NCI-H1436 treated with DMSO at 0.1 percent for 48 hours (cell line): ENCODE measurements around the gene RPP40.
"Not testable (repeated sequence)": the region's sequence is repeated elsewhere in the genome, so short reads cannot be mapped to it uniquely, and the experiment has no call there.

Source experiments
- DNase-seq: peaks from one replicate; lab custom pipeline; 2025; lab: John Stamatoyannopoulos, UW

The RPP40 gene, protein sequence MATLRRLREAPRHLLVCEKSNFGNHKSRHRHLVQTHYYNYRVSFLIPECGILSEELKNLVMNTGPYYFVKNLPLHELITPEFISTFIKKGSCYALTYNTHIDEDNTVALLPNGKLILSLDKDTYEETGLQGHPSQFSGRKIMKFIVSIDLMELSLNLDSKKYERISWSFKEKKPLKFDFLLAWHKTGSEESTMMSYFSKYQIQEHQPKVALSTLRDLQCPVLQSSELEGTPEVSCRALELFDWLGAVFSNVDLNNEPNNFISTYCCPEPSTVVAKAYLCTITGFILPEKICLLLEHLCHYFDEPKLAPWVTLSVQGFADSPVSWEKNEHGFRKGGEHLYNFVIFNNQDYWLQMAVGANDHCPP

GRCh38 chr6:5003604-5004372, at the start of gene RPP40:
Gene RPP40 (minus strand): TSS chr6:5004037. CDS start chr6:5004002, 35 bp downstream.
- DNase-seq, result peak; percentile 76

- DNase-seq, result no peak
Observed at GRCh38 chr6:5053038-5053437, 49.2 kb upstream of the RPP40 start.

- DNase-seq, result no peak
Observed at GRCh38 chr6:5051394-5051793, 47.6 kb upstream of the RPP40 start.

- no peak for DNase-seq
Observed at GRCh38 chr6:5050009-5050408, 46.2 kb upstream of the RPP40 start.

- DNase-seq, result no peak
Observed at GRCh38 chr6:5046430-5046829, 42.6 kb upstream of the RPP40 start.

DNA sequence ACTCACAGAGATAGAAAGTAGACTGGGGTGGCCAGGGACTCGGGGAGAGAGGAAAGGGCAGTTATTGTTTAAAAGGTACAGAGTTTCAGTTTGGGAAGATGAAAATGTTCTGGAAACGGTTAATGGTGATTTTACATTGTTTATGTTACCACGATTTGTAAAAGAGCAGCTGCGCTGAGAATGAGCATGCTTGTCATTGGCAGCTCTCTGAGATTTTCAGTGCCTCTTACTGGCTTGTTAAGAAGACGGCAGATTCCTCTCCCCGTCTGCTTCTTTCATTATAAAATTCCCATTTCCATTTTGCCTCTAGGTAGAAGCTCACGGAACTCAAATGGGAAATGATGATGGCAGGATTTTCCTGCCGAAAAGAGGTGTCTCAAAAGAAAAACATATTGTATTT, 41.6 kb upstream of the RPP40 start:
- no peak for DNase-seq

GRCh38 chr6:5044866-5045265, 41.0 kb upstream of the RPP40 start:
- no peak for DNase-seq

DNA sequence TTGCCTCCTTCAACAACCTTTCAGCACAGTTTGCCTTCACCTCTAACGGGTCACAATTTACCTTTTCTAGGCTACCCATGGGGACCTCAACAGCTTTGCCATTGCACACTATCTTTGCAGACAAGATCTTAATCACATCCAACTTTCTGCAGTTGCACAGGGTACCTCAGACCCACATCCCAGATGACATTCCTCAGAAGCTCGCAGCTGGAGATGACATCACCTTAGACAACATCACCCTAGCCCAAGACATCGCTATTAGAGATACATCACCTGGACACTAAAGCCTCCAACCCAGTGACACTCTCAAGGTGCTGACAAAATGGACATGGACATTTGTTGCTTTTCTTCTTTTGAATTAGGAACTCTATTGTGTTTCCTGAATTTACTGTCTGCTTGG, 38.6 kb upstream of the RPP40 start:
- no peak for DNase-seq

DNA sequence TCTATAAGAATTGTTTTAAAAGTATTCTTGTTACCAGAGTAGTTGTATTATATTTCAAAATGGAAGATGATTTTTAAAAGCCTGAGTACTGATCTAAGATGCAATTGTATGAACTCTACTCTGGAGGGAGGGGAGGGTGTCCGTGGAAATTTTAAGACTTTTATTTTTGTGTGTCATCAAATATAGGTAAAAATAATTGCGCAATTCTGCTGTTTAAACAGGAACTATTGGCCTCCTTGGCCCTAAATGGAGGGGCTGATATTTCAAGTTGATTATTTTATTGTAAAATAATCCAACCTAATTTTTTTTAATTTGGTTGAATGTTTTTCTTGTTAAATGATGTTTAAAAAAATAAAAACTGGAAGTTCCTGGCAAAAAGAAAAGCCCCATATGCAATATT, 38.1 kb upstream of the RPP40 start:
- no peak for DNase-seq

DNA sequence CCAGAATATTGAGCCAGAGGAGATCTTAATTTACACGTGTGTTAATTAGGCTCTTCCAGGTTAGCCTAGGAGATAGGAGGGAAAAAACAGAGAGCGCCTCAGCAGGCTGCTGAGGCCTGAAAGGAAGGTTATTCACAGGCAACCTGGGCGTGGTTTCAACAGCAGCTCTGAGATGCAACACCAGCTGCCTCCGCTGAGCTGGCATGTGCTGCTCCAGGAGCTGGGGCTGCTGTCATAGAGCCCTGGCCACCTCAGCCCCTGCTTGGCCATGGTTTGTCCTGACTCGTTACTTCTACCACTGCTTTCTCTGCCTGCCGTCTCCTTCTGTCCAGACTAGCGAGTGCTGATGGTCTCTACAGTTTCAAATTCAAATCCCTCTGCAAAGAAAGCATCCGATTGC, 32.4 kb upstream of the RPP40 start:
- peak; percentile 18 for DNase-seq

- DNase-seq, result no peak
Observed at GRCh38 chr6:5034736-5035135, 30.9 kb upstream of the RPP40 start.

- DNase-seq, result no peak
Observed at GRCh38 chr6:5034328-5034727, 30.5 kb upstream of the RPP40 start.

GRCh38 chr6:5033214-5033904, 29.5 kb upstream of the RPP40 start:
- not testable (repeated sequence) for DNase-seq

DNA sequence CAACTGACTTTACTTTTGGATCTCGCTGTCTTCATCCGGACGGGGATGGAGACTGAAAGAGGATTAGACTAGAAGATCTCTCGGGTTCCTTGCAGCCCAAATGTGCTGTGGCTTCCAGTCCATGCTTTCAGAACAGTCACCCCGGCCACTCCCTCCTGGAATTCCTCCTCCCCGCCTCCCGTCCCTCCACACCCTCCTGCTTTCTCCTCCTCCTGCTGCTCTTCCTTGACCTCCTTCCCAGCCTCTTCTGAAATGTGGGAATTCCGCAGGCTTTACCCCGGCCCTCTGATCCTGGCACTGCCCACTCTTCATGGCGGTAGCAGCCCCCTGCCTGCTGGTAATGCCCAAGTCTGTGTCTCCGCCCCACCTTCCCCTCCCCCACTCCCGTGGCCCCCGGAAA, 28.9 kb upstream of the RPP40 start:
- DNase-seq, result not testable (repeated sequence)

DNA sequence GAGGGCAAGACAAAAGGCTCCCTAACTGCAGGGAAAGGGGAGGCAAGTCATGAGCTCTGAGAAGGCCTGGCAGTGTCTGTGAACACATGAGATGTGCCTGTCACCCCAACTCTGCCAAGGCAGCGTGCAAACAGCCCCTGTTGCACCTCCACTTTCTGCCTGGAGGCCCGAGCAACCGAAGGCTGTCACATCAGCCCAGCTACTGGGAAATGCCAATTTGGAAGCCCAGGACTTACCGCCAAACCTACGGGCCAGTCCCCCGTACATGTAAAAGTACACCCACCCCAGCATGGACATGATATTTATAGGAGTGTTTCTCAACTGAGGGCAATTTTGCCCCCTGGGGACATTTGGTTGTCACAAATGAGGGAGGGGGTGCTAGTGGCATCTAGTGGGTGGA, 27.3 kb upstream of the RPP40 start:
- DNase-seq, result no peak

DNA sequence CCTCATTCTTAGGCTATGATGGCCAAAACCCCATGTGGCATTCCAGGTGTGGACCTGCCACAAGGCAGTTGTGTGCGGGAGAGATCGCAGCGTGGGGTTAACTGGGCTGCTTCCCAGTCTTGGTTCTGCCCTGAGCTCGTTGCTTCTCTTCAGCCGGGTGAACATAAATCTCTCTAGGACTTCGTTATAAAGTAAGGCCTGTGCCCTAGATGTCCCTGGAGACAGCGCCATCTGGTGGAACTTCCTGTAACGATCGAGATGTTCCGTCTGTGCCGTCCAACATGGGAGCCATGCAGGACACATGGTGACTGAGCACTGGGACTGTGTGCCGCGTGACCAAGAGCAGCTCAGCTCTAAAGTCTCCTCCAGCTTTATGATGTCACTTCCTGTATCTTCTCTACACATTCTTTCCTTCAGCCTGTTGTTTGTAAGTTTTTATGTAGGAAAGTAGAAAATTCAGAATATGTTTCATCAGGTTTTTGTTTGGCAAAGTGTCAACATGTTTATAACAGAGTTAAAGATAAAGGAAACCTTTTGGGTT, 26.8 kb upstream of the RPP40 start:
- DNase-seq, result peak; percentile 37

DNA sequence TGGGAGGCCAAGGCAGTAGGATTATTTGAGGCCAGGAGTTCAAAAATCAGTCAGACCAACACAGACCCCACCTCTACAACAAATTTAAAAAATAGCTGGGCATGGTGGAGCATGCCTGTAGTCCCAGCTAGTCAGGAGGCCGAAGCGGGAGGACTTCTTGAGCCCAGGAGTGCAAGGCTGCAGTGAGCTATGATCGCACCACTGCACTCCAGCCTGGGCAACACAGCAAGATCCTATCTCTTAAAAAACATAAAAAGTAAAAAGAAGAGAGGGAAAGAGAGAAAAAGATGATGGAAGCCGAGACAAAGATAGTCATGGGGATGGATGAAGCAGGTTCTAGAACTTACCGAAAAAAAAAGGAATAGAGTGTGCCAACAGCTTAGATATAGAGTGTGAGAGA, 25.8 kb upstream of the RPP40 start:
- DNase-seq, result no peak

DNA sequence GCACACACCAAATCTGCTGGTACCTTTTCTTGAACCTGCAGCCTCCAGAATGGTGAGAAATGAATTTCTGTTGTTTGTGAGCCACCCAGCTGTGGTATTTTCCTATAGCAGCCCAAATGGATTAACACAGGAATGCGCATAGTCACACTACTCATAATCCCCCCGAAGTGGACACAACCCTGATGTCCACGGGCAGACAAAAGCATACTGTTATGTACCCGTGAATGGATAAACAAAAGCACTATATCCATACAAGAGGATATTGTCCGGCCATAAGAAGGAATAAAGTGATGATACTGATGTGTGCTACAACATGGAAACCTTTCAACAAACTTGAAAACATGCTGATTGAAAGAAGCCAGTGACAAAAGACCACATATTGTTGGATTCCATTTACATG, 25.1 kb upstream of the RPP40 start:
- no peak for DNase-seq

DNA sequence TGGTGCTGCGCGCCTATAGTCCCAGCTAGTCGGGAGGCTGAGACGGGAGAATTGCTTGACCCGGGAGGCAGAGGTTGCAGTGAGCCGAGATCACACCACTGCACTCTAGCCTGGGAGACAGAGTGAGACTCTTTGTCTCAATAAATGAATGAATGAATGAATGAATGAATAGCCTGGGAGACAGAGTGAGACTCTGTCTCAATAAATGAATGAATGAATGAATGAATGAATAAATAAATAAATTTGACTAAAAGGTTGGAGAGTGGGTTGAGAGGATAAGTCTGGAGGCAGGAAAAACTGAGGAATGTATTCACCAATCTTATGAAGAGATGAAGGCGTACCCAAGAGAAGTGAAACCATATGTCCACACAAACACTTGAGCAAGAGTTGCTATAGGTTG, 24.5 kb upstream of the RPP40 start:
- no peak for DNase-seq

DNA sequence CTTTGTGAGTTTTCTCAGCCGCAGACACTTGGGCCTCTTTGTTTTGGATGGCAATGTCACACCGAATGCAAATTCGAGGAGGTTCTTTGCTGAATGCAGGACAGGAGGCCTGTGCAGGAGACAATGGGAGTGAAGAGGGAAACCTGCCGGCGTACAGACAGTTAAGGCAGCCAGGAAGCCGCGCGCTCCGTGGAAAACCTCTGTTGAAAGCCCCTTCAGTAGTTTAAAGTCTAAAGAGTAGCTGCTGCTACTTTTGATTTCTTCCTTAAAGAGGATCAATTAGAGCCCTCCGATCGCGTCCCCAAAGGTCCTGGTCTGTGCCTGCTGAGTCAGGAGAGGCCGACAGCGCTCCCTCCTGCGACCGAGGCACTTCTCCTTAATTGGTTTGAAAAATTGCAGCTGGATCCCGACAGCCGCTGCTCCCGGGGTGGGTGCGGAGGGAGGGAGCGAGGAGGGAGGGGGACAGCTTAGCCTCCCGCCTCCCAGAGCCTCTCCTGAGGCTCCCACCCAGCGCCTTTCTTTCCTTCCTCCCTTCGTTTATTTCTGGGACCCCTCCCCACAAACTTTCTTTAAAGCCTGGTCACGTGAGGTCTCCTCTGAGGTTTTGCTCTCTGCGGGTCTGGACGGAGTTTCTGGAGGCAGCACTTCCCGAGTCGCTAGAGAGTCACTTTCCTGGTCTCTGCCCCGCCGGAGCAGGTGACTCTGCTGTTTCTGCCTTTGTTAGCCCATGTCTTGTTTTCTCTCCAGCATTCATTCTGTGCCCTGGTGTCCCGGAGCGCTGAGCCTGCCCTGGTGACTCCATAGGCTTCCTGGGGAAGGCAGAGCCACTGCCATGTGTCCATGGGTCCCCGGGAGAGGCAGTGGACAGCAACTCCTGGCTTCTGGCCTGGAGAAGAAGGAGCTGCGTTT, 22.3 kb upstream of the RPP40 start:
- no peak for DNase-seq

- DNase-seq, result no peak
Observed at GRCh38 chr6:5023923-5024322, 20.1 kb upstream of the RPP40 start.

DNA sequence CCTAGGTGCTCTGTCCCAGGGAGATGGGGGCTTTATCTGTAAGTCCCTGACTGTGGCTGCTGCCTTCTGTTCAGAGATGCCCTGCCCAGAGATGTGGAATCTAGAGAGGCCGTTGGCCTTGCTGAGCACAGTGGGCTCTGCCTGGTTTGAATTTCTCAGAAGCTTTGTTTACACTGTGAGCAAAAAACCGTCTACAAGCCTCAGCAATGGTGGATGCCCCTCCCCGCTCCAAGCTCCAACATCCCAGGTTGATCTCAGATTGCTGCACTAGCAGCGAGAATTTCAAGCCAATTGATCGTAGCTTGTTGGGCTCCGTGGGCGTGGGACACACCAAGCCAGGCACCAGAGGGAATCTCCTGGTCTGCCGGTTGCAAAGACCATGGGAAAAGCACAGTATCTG, 16.3 kb upstream of the RPP40 start:
- no peak for DNase-seq
